Hepatocyte (in vitro differentiated cells): ENCODE data around the gene TBKBP1. TPM values are rescaled to one million over a fixed set of nuclear protein-coding genes. Genes with fewer than 3 reads are reported as not detected.

Source experiments
- DNase-seq: peaks from one replicate; pipeline ENCODE4 v3.0.0-alpha.2; 2016; ENCODE audit warnings: low spot score
- H2AFZ ChIP-seq: fragments of 200-600 bp; sonication (generic); 2 replicates; pipeline ENCODE4 v1.6.0; 2016; ENCODE audit warnings: antibody characterized with exemption, mild to moderate bottlenecking
- H3K27ac ChIP-seq: fragments of 200-600 bp; sonication (generic); 2 replicates; pipeline ENCODE4 v1.5.1; 2016; ENCODE audit warnings: mild to moderate bottlenecking
- H3K27me3 ChIP-seq: fragments of 200-600 bp; sonication (generic); 2 replicates; pipeline ENCODE4 v1.6.1; 2016
- H3K36me3 ChIP-seq: fragments of 200-600 bp; sonication (generic); replicated peaks from 2 replicates; pipeline ENCODE4 v1.5.1; 2016; ENCODE audit warnings: low read depth; ENCODE audit not compliant: insufficient read depth
- H3K4me1 ChIP-seq: fragments of 200-600 bp; sonication (generic); 2 replicates; pipeline ENCODE4 v1.5.1; 2016; ENCODE audit warnings: mild to moderate bottlenecking, moderate library complexity; ENCODE audit not compliant: insufficient read depth
- H3K4me2 ChIP-seq: fragments of 200-600 bp; sonication (generic); 2 replicates; pipeline ENCODE4 v1.6.0; 2016
- H3K4me3 ChIP-seq: fragments of 200-600 bp; sonication (generic); 2 replicates; pipeline ENCODE4 v1.5.1; 2016; ENCODE audit warnings: mild to moderate bottlenecking
- H3K79me2 ChIP-seq: fragments of 200-600 bp; sonication (generic); 2 replicates; pipeline ENCODE4 v1.6.0; 2017; ENCODE audit warnings: mild to moderate bottlenecking
- H3K9me2 ChIP-seq: fragments of 200-600 bp; sonication (generic); replicated peaks from 2 replicates; pipeline ENCODE4 v1.6.0; 2017; ENCODE audit warnings: mild to moderate bottlenecking; ENCODE audit not compliant: insufficient read depth
- H3K9me3 ChIP-seq: fragments of 200-600 bp; sonication (generic); 2 replicates; pipeline ENCODE4 v1.5.1; 2016; ENCODE audit warnings: low read depth, mild to moderate bottlenecking
- H4K20me1 ChIP-seq: fragments of 200-600 bp; sonication (generic); 2 replicates; pipeline ENCODE4 v1.6.0; 2016; ENCODE audit warnings: mild to moderate bottlenecking; ENCODE audit not compliant: insufficient read depth, poor library complexity, severe bottlenecking
- CTCF ChIP-seq: fragments of 200-600 bp; sonication (generic); IDR thresholded peaks from 2 replicates; pipeline ENCODE4 v1.5.1; 2016; ENCODE audit warnings: antibody characterized with exemption, mild to moderate bottlenecking; ENCODE audit not compliant: poor library complexity
- EZH2 ChIP-seq: fragments of 200-600 bp; sonication (generic); IDR thresholded peaks from 2 replicates; pipeline ENCODE4 v1.6.1; 2016; ENCODE audit warnings: antibody characterized with exemption, mild to moderate bottlenecking, borderline replicate concordance
- EZH2phosphoT487 ChIP-seq: fragments of 200-600 bp; sonication (generic); IDR thresholded peaks from one replicate; pipeline ENCODE4 v1.6.1; 2018; ENCODE audit warnings: antibody characterized with exemption, mild to moderate bottlenecking, low read depth, moderate library complexity; ENCODE audit not compliant: unreplicated experiment, severe bottlenecking
- WGBS: methylation state at CpG from one replicate; pipeline ENCODE4 v1.1.6; 2016; ENCODE audit warnings: low lambda C conversion rate; ENCODE audit errors: missing lambda C conversion rate; 5-methylcytosine and 5-hydroxymethylcytosine counted together
- polyA plus RNA-seq: library from polyadenylated mRNA; unstranded; fragments of >200 nt; fragmentation: Nextera tagmentation; extraction: Ambion mirVana; gene quantifications from 2 replicates; pipeline ENCODE4 v1.2.1, GENCODE V29; 2016
- total RNA-seq: library from RNA; depleted of rRNA; stranded (reverse); fragments of >200 nt; gene quantifications from 2 replicates; pipeline ENCODE4 v1.2.3, GENCODE V29; 2014

TBKBP1 gene
- total and polyA plus RNA-seq, 2 experiments from 2014 or later = 7.5 to 17.8 TPM

DNA sequence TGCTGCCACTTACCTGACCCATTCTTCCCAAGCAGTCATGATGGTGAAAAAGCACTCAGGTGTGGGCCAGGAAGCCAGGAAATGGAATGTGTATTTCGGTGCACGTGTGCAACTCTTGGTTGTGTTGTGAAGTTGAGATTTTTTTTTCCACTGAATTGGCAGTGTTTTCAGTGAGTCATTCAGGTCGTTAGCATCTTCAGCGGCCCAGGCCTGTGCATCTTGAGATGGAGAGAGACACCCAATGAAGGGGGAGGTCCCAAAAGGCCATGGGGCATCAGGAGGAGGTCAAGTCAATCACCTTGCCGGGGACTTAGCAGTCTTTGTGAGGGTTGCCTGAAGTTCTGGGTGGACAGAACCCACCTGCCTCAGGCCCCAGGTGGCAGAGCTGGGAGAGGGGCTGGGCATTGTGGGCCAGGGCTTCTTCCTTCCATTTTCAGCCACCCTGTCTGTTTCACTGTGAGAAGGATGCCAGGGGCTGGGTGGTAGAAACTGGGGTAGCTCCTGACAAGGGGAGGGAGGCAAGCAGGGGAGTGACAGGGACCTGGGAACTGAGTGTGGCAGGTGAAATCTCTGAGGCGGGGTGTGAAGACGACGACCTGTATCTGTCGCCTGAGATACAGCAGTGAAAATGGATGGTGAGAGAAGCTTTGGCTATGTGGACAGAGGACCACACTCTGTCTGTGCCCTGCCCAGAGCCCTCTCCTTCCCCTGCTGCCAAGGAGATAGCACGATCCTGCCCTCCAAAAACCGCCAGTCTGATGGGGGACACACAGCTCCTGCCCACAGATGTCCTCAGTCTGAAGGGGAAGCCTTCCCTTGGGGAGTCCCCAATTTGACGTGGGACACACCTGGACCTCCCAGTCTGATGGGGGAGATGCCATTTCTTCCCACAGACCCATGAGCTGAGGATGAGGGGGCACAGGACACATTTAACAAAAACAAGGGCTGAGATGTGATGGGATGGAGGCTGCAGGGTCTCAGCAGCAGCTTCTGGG, 11.9 kb downstream of the TBKBP1 start:
- Histone ChIP-seq H3K4me1 (no peaks in the 10 kb centered on the region), H4K20me1 (no peaks in the 10 kb centered on the region), H2AFZ (no peak overlapping the region), H3K4me2 (no peak overlapping the region), H3K36me3 (no peaks in the 10 kb centered on the region), H3K27me3 (no peaks in the 10 kb centered on the region), H3K4me3 (no peak overlapping the region), H3K79me2 (no peaks in the 10 kb centered on the region), H3K9me3 (no peaks in the 10 kb centered on the region), H3K9me2 (no peaks in the 10 kb centered on the region), H3K27ac (no peak overlapping the region)
- DNase-seq = no peak
- TF ChIP-seq CTCF (no peak), EZH2 (no peak), EZH2phosphoT487 (no peak)
- WGBS = 84% methylated on average over 12 of the region's 12 CpGs

GRCh38 chr17:47707056-47707804, 13.3 kb downstream of the TBKBP1 start:
- Histone ChIP-seq H3K27ac (no peak overlapping the region), H2AFZ (no peak overlapping the region)

DNA sequence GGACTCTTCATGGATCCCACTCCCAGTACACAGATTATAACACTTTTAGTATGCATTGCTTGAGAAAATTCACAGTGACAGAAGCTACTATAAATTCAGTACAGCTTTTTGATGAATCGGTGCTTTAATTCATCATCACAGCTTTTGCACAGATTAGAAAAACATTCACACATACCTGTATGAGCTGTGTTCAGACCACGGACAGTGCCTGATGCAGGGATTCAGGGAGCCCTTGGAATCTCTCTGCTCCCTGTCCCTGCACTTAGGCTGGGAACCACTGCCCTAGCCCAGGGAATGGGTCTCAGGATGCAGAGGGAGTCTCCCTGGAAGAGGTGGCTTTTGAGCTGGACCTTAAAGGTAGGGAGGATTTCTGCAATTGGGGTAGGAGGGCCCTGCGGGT, 13.9 kb downstream of the TBKBP1 start:
- Histone ChIP-seq H3K9me3 (no peaks in the 10 kb centered on the region), H2AFZ (no peak overlapping the region), H3K4me3 (no peak overlapping the region), H3K36me3 (no peaks in the 10 kb centered on the region), H3K9me2 (no peaks in the 10 kb centered on the region), H3K27ac (no peak overlapping the region), H3K4me1 (no peaks in the 10 kb centered on the region), H3K79me2 (no peaks in the 10 kb centered on the region), H3K4me2 (no peak overlapping the region), H3K27me3 (no peaks in the 10 kb centered on the region), H4K20me1 (no peaks in the 10 kb centered on the region)
- TF ChIP-seq EZH2phosphoT487 = no peak
- no peak for TF ChIP-seq CTCF
- no peak for TF ChIP-seq EZH2
- WGBS = 73% methylated on average over 3 of the region's 3 CpGs
- DNase-seq = no peak

More at GRCh38 chr17:47707056-47707804, 13.3 kb downstream of the TBKBP1 start:
- no peaks in the 10 kb centered on the region for H3K36me3 ChIP-seq
- no peak for DNase-seq
- no peaks in the 10 kb centered on the region for H3K4me1 ChIP-seq
- no peaks in the 10 kb centered on the region for H3K27me3 ChIP-seq
- H3K9me2 ChIP-seq = no peaks in the 10 kb centered on the region
- no peaks in the 10 kb centered on the region for H3K9me3 ChIP-seq
- no peak for TF ChIP-seq CTCF
- no peak for TF ChIP-seq EZH2phosphoT487
- TF ChIP-seq EZH2 = no peak
- no peaks in the 10 kb centered on the region for H4K20me1 ChIP-seq
- no peak overlapping the region for H3K4me2 ChIP-seq
- 90% methylated on average over 4 of the region's 4 CpGs for WGBS
- H3K79me2 ChIP-seq = no peaks in the 10 kb centered on the region
- no peak overlapping the region for H3K4me3 ChIP-seq
